AG08396 (cell line): ENCODE results near the gene MRPL55.

Source experiments
- DNase-seq: peaks from one replicate; pipeline ENCODE4 v3.0.0; 2012; ENCODE audit warnings: low spot score, mixed read lengths

Gene MRPL55

DNA sequence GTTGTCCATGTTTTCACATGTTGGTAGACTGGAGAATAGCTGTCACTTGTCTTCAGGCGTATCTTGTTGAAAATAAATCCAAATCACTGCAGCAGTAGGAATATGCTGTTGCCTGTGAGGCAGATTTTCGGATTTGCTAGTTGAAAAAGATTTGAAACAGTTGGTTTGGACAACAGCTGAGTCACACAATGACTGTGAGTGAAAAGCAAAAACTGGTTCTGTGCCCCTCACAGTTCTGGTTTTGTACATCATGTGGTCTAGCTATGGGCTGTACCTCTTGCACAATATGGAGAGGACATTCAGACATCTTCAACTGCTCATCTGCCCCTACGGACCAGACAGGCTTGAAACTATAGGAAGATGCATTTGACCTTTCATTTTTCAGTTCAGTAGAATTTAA is 24.8 kb downstream of the MRPL55 start:
- peak; percentile 74 for DNase-seq

DNA sequence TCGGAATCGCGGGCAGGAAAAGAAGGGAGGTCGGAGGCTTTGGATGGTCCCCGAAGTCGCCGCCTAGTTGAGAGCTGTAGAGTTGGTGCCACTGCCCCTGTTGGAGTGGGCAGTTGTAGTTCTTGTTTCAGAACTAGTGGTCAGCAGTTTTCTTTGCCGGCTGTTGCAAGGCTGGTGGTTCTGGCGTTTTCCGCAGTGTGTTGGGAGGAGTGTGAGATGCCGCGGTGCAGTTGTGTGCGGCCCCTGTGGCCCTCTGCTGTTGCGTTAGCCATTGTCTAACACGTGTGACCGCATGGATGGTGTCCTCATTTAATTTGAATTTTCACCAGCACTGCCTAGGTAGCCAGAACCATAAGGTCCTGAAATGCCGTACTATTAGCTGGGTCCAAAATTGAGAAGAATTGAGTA is 25.2 kb downstream of the MRPL55 start:
- DNase-seq: no peak

DNA sequence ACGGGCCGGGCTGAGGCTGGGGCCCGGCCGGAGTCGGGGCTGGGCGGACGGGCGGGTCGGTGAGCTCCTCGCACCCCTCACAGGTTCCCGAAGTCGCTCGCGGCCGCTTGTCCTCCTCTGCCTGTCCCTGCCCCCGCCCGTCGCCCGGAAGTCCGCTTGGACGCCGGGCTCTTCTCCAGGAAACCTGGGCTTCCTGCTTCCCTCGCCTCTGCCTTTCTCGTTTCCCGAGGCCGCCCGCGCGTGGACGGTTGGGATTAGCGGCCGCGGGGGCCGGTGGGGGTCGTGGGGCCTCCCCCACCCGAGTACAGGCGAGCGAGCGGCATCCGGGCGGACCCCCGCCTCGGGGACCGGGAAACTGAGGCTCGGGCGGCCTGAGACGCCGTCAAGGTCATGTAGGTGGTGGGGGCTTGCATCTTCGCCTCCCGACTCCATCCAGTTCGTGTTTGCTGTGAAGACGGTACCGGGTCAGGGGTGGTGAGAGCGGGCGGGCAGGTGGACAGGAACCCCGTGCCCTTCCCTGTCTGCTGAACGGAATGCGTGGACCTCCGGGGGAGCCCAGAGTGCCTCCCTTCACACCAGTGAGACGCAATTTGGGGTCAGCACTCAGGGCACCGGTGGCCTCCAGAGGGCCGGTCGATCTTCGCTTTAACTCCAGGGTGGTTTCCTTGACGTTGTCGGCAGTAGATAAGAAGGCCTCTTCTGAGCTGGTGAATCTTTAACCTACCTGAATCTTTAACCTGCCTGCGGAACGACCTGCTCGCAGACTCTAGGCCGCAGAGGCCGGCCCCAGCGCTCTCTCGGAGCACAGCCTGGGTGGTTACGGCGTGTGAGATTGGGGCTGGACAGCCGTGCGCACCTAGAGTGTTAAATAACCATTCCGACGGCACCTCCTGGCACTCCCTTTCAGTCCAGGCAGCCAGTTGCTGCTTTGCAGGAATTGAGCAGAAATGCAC is 25.9 kb downstream of the MRPL55 start:
- peak; percentile 60 for DNase-seq

DNA sequence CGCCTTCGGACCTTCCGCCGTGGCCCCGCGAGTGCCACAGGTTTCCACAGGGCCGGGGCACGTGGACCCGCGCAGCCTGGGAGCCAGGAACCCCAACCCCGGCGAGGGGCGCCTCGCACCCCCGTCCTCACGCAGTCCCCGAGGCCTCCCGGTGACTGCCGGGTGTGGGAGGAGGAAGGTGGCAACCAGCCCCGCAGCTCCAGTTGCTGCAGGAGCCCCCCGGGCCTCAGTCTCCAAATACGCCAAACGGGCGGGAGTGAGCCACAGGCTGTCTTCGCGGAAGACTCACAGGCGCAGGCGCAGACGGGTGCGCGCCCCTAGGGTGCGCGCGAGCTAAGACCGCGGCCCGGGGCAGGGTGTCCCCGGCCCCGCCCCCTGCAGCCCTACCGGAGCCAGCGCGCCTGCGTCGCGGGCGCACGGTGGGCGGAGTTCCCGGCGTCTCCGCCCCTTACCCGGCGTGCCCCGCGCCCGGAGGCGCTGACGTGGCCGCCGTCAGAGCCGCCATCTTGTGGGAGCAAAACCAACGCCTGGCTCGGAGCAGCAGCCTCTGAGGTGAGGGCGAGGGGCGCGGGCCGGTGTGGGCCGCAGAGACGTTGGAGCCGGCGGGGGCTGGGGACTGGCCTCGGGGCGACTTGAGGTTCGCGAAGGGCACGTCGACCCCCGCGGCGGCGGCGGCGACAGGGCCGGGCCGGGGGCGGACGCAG is 26.7 kb downstream of the MRPL55 start, which contains the start of gene ARF1:
Gene ARF1 (plus strand): TSS at position 495 of the 704 bp plus-strand sequence. CDS start 14,407 bp downstream, outside the sequence.
- DNase-seq: peak; percentile 100

DNA sequence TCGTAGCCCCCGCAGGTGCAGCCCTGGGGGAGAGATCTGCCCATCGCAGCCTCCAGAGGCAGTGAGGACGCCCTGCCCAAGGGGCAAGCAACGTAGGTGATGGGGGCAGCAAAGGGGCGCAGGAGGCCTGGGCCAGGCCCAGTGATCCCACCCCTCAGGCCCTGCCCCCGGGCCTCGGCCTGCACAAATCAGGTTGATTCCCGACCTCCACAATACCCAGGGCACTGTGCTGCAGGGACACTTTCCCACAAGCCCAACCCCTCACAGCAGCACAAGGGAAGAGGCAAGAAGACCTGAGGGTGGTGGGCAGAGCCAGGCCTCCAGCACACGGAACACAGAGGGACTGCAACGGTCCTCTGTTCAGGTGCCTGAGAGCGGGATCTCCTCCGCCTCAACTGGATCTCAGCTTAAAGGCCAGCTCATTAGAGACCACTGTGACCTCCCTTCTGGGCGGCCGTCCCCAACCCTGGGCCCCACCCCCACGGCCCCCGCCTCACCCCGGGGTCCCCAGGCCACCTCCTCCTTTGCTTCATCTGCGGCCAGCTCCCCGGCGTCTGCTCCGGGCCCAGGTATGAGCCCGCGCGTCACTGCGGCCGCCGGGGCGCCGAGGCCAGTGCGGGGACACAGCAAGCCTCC is 27.4 kb downstream of the MRPL55 start:
- DNase-seq: no peak

DNA sequence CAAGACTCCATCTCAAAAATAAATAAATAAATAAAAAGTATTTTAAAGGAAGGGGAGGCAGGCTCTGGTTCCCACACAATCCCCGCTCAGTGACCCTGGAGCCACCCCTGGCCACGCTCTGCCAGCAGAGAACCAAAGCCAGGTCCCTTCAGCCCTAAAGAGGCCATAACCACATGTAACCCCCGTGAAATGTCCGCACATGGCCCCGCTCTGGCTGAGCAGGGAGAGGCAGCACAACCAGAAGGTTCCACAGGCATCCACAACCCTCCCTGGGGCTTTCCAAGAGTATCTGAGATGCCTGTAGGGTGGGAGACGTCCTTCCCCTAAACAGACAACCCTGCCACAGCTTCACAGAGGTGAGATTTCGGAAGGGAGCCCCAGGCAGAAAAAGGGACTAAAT is 28.0 kb downstream of the MRPL55 start:
- DNase-seq: no peak

DNA sequence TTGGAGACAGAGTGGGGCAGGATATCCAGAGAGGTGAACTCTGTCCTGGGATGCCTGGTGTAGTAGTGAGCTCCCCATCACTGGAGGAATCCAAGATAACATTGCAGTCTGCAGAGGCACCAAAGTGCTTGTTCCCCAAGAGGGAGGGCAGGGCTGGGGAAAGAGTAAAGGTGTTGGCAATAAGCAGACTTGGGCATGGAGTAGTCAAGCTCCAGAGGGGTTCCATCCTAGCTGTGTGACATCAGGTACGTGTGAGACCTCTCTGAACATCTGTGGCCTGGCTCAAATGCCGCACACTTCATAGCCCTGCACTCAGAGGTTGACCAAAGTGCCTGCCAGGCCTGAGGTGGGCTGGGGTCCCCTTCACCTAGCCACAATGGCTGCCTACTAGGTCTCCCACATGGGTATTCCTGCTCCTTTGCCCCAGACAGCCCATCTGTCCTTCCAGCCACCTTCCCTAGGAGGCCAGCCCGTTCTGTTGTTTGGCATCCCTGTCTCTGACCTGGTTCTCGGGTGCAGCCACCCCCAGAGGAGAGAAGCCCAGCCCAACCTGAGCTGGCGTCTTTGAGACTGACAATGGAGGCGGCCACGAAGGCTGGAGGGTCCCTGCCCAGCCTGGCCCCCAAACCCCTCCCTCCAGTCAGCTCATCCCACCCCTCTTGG is 29.4 kb downstream of the MRPL55 start:
- DNase-seq: no peak

DNA sequence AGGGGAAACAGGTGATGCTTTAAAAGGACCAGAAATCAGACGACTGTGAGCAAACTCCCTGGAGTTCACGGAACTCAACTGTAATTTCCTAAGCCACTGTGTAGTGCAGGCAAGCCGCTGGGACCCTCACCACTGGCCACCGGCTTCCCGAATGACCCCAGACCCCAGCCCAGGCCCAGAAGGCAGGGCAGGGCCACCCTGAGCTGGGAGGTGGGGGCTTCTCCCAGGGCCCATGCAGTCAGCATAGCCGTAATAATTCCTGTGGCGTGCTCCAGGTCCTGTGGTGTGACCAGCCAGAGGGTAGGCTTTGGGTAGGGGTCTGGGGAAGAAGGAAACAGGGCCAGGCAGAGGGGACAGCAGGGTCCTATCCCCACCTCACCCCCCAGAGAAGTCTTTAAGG is 30.1 kb downstream of the MRPL55 start:
- no peak for DNase-seq

DNA sequence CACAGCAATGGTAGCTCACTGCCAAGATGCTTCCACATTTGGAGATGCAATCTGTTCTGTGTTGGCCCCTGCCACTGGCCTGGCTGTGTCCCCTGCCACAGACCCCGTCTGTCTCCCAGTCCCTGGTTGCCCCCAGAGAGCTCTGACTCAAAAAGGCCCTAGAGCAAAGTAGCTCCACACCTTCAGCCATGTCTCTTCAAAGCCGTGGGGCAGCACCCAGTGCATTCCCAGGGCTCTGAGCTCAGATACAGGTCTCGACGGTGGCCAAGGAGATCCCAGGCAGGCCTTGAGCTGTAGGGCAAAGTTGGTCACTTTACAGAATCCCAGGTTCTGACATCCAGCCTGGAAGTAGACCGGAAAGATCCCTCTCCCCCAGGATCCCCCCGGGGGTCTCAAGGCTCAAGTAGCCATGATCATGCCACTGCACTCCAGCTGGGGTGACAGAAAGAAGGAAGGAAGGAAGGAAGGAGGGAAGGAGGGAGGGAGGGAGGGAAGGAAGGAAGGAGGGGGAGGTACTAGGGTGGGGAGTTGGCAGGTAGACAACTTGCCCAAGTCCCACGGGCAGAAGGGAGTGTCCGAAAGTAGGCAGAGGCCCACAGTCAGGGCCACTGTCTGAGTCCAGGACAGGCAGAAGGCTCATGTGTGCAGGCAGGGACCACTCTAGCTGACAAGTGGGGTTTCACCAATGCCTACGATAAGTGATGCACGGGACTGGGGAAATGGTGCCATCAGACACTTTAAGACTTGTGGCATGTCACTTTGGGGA is 31.4 kb downstream of the MRPL55 start:
- no peak for DNase-seq

DNA sequence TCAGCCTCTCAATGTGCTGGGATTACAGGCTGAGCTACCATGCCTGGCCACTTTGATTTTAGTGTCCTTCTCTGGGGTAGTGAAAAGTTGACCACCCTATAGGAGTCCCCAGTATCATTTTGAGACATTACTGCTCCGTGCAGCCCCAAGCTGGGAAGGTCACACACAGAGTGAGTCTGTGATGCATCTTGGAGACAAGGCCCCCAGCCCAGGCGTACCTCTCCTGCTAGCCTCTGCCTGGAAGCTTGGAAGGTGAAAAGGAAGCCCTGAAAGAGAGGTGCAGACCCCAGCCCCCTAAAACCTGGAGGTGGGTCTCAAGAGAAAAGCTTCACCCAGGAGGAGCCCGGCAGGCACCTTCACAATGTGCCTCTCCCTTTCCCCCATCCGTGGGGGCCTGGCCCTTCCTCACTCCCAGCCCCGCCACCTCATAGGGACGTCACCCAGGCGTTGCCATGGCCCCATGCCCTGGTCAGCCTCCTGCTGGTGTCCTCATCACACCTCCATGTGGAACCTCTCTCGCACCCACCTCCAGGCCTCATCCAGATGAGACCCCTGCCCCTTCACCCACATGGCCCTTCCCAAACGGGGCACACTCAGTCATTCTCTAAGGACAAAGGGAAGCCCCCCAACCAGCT is 32.2 kb downstream of the MRPL55 start:
- DNase-seq: no peak

DNA sequence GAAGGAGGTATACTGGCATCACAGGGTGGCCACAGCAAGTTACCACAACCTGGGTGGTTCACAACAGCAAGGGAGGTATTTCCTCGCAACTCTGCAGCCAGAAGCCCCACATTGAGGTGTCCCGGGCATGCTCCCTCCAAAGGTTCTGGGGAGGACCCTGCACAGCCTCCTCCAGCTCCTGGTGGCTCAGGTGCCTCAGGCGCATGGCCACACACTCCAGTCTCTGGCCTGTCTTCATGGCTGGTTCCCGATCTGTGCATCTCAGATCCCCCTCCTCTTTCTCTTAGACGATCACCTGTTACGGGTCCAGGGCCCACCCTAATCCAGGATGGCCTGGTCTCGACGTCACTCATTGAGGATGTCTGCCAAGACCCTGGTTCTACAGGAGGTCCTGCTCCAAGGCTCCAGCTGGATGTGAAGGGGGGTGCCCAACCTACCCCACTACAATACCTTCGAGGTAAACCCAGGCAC is 33.3 kb downstream of the MRPL55 start:
- no peak for DNase-seq

DNA sequence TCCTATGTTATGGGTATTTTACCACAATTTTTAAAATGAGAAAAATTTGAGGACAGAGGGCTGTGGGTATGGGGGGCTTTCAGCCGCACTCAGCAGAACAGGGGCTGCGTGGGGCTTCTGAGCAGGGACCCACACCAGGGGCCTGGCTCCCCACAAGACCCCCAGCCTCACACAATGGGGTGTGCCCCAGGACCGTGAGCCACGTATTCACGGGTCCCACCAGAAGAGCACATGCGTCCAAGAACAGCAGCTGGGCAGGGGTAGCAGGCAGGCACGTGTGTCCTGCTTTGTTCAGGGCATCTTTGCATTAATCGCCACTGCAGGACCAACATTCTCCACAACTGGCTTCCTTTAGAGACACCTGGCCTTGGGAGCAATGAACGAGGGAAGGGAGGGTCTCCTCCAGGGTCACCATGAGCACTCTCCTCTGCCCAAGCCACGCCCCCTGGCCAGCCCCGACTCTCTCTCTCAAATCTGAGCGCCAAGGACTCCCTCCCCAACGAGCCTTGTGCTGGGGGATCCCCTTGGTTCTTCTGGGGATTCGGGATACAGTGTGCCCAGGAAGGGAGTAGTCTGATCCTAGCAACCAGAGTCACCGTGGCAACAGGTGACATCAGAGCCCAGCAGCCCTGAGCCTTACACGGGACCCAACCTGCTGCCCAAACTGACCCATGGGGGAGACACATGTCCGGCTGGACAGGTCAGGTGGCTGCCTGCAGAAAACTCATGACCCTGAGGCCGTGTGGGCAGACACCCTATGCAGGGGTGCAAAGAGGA is 34.0 kb downstream of the MRPL55 start:
- no peak for DNase-seq

DNA sequence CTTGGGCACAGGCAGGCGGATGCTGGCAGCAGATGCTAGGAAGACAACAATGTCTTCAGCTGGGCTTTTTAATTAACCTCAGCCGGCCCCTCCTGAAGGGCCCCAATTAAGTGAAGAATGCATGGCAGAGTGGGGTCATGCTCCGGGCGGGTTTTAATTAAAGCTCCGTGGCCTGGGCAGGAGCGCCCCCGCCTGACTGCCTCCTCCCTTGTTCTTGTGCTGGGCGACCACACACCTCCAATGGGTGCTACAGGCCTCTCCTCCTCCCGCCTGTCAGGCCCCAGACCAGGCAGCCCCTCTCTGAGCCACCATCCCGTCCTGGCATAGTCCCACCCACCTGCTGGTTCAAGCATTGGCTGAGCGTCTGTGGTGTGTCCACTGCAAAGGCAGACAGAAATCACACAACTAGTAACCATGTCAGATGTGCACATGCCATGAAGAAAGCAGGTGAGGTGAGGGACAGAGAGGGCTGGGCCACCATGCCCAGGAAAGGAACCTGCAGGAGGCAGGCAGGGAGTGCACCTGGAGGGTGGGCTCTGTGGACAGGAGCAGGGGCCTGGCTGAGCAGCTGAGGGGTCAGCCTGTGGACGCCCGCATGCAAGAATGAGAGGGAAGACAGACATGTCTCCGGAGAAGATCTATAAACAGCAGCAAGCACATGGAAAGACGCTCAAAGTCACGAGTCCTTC is 35.1 kb downstream of the MRPL55 start:
- no peak for DNase-seq

DNA sequence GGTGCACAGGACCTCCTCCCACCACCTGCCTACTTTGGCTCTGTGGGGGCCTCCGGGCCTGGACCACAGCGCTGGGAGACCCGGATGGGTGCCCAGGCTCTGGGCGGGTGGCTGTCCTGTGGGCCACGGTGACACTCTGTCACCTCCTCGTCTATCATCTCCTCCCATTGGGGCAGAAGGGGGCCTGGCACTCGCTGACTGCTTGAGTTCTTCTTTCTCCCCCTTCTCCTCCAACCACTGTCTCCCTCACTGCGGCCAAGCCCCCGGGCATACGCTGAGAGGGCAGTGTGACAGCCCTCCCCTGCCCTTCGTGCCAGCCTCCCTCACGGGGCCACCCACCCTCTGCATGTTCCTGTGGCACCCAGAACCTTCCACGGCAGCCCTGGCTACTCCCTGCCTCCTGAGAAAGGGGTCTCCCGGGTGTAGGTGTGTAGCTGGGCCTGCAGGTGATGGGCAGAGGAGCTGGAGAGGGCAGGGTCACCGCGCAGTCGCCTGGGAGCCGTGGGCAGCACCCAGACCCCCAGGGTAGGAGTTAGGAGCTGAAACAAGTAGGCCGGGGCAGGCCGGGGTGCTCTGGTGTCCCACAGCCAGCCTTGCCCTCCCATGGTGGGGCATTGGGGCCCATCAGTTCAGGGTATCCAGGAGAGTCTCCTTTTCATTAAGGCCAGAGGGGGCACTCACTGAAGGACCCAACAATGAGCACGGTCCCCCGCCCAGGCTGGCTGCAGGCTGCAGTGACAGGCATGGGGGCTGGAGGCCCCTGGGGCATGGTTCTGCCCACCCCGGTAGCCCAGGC is 35.8 kb downstream of the MRPL55 start:
- no peak for DNase-seq

DNA sequence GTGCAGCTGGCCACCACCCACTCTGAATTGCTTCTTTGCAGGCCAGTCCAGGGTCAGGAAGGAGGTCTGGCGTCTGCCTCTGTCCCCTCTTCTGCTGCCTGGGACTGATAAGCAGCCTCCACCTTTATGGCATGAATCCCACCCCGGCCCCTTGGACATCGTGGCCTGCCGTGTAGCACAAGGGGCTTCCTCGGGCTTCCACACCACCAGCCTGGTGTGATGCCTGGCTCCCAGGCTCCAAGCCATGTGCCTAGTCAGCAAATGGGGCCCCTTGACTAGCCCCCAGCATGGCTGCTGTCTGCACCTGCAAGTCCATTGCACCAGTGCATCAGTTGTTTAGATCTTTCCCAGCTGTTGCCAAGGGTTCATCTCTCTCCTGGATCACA is 36.4 kb downstream of the MRPL55 start:
- DNase-seq: no peak

DNA sequence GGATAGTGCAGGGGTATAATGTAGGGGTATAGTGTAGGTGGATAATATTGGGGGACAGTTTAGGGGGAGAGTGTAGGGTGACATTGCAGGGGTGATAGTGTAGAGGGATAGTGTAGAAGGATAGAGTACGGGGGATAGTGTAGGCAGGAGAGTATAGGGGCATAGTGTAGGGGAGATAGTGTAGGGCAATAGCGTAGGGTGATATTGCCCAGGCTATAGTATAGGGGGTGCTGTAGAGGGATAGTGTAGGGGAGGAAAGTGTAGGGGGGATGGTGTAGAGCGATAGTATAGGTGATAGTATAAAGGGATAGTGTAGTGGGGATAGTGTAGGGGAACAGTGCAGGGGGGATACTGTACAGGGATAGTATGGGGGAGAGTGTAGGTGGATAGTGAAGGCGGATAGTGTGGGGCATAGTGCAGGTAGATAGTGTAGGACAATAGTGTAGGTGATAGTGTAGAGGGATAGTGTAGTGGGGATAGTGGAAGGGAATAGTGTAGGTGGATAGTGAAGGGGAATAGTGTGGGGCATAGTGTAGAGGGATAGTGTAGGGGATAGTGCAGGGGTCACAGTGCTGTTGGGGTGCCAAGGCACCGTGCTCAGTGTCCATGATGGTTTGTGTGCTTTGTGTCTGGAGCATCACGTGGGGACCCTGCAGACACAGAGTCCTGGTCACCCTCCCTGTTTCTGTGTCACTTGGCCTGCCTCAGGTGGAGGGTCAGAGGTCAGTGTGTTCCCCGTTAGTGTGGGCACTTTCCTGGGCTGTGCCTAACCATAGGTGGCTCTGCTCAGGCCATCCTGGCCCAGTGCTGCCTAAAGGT is 37.1 kb downstream of the MRPL55 start:
- no peak for DNase-seq

DNA sequence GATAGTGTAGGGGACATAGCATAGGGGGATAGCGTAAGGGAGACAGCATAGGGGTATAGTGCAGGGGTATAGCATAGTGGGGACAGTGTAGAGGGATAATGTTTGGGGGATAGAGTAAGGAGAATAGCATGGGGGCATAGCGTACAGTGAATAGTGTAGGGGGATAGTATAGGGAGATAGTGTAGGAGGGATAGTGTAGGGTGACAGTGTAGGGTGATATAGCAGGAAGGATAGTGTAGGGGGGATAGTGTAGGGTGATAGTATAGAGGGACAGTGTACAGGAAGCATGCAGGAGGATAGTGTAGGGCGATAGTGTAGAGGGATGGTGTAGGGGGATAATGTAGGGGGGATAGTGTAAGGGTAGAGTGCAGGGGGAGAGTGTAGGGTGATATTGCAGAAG is 38.2 kb downstream of the MRPL55 start:
- no peak for DNase-seq

DNA sequence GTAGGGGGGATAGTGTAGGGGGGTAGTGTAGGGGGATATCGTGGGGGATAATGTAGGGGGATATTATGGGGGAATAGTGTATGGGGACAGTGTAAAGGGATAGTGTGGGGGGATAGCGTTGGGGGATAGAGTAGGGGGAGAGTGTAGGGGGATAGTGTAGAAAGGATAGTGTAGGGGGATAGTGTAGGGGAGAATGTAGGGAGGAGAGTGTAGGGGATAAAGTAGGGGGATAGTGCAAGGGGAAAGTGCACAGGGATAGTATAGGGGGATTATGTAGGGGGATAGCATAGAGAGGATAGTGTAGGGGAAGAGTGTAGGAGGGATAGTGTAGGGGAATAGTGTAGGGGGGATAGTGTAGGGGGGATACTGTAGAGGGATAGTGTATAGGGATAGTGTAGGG is 38.9 kb downstream of the MRPL55 start:
- DNase-seq: no peak
